HG02852 (cell line): ENCODE data around the gene KIZ.

ENCODE experiments used
- ATAC-seq: cut with Tn5 transposase; IDR thresholded peaks from one replicate; pipeline ENCODE4 v1.9.1; 2021; ENCODE audit warnings: mild to moderate bottlenecking, moderate library complexity; ENCODE audit not compliant: unreplicated experiment

Gene KIZ, protein sequence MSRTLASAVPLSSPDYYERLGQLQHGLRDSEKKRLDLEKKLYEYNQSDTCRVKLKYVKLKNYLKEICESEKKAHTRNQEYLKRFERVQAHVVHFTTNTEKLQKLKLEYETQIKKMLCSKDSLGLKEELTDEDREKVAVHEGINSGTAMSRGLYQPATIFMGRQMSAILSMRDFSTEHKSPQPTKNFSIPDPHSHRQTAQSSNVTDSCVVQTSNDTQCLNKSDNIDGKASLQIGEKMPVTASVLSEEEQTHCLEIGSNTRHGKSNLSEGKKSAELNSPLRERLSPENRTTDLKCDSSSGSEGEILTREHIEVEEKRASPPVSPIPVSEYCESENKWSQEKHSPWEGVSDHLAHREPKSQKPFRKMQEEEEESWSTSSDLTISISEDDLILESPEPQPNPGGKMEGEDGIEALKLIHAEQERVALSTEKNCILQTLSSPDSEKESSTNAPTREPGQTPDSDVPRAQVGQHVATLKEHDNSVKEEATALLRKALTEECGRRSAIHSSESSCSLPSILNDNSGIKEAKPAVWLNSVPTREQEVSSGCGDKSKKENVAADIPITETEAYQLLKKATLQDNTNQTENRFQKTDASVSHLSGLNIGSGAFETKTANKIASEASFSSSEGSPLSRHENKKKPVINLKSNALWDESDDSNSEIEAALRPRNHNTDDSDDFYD

DNA sequence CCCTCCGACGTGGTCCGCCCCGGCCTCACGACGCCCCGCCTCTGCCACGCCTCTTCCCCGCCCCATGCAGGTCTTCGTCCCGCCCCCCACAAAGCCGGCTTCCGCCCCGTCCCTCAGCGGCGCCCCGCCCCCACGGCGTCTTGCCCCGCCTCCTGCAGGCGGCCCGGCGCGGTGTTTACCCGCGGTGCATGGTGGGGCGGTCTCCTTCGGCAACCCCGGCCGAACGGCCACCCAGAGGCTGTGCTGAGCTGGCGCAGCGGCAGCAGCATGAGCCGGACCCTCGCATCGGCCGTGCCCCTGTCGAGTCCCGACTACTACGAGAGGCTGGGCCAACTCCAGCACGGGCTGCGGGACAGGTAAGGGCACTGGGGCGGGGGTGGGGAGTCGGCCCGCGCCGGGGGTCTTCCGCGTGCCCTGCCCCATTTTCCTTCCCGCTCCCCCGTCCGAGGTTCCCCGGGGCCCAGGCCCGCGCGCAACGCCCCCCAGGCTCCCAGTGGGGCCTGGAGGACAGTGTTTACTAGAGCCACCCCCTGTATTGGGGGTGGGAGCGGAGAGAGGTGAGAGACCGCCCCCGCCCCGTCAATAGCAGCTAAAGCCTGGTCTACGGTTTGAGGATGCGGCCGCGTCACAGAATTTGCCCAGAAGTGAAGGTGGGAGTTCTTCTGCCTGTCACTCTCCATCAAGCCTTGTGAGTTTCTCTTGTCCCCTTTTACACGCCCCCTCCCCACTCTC, at the start of gene KIZ:
KIZ (plus strand) TSS at position 234 of the 732 bp plus-strand sequence; CDS start at position 268, 34 bp downstream.
- ATAC-seq: peak; percentile 98

DNA sequence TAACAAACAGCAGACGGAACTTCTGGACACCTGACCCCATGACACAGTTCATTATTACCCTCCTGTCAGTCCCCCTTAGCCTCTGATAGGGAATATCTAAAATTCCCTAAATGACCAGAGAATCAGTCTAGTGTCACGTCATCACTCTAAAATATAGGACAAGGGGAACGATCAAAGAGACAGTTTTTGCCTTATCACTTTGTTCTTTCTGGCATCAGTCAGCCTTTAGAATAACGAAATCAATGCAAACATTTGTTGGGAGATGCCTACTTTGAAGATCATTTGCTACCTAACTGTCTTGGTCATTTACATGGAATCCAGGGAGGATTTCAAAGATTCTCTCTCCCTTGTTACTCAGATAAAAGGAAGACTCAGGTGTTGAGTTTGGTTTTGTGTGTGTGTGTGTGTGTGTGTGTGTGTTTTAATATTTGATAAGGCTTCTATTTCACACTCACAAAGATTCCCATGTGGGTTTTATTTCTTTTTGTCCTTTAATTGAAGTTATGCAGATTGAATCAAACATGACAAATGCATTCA, 48.0 kb upstream of the KIZ start:
- ATAC-seq: no peak

DNA sequence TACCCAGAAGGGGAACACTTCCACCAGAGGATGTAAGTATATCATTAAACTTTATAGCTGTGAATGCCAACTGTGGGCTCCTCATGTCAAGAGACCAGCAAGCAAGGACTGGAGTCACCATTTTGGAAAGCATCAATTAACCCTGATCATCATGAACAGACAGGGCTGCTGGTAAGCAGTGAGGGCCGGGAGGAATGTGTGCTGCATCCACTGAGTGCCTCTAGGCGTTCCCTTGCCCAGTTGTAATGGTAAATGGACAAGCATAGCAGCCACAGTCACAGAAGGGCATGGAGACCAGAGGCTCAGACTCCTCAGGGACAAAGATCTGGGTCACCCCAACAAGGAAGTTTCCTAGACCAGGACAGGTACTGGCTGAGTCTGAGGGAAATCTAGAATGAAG, 43.3 kb upstream of the KIZ start:
- ATAC-seq: no peak

DNA sequence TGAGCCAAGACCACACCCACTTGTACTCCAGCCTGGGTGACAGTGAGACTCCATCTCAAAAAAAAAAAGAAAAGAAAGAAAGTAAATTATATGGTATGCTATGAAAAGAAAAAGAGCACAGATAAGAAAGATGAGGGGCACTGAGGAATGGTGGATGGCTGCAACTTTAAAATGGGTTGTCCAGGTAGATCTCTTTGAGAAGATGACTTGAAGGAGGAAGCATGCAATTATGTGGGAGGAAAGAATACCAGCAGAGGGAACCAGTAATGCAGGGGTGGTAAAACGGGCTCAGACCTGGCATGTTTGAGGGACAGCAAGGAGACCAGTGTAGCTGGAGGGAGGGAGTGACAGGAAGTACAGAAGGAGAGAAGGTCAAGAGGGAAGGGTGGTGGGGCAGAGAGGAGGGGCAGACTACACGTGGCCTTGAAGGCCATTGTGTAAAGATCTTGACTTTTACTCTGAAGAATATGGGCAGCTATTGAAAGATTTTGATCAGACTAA, 42.0 kb upstream of the KIZ start:
- no peak for ATAC-seq

DNA sequence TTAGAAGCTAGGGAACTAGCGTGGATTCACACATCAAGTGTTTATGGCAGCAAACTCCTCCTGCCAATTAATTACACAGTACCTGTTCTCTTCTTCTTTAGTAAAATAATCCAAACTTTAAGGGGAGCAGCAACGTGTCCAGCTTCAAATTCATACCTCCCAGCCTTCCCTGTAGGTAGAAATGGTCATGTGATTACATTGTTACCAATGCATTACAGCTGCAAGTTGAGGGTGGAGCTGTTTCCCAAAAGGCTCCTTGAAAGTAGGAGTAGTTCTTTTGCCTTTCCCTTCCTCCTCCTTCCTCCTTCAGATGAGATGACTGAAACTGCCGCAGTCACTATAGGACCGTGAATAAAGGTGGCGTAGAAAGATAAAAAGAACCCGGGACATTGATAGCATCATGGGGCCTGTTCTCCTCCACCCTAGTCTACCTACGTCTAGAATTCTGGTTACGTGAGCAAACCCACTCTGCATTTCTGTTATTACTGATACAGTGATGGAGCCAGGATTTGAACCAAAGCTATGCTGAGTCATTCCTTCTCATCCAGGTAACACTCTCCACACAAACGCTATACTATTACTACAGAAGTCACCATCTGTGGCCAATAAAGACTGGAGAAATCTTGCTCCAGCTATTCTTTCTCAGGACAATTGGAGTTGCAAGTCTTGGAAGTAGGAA, 37.9 kb upstream of the KIZ start:
- no peak for ATAC-seq

DNA sequence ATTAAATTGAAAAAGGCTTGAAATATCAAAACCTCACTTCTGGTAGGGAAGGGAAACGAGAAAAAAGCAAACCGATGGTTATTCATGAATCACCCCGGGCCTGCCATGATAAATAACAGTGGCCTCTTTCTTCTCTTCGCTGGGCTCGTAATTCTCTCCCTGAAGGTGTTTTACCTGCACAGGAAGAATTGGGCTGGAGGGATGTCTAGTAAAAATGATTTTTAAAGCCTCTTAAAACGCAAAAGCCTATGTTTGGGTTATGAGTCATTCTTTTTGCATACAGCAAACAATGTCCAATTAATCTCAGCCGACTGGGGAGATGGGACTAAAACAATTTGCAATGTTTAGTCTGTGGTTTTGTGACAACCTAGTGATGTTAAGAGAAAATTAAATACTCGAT, 36.5 kb upstream of the KIZ start:
- ATAC-seq: no peak

DNA sequence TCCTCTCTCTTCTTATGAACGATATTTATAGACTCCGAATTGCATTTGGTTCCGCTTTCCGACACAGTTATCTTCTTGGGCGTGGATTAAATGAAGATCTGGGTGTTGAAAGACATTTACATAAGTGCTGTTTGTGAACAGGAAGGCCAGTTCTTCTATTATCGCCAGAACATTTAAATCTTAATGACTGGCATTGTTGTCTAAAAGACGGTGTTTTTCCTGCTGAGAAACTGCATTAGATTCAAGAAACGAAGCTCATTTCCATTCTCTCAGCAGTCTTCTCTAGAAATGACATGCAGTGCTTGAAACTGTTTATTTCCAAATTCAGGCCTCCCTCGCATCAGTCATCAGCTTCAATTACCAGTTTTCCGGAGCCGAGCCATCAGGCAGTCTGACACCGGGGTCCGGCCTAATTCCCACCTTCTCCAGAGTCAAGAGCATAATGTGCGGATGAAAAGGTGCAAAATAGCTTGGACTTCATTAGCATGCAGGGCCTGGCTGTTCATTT, 35.7 kb upstream of the KIZ start:
- ATAC-seq: no peak

DNA sequence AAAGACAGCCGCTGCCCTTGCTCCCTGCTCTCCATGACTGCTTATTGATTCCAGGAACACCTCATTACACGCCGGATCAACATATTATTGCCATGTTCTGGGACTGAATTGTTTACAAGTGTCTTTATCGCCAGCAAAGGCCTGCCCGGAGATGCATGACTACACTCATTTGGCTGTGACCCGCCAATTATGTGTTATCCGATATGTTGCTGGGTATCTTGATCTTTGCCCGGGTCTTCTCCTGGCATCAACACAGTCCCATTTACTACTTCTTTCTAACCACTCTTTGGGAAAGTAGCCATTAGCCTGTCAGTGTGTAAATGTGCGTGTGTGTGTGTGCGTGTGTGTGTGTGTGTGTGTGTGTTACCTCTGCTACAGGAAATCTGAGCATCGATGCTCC, 35.2 kb upstream of the KIZ start:
- no peak for ATAC-seq

DNA sequence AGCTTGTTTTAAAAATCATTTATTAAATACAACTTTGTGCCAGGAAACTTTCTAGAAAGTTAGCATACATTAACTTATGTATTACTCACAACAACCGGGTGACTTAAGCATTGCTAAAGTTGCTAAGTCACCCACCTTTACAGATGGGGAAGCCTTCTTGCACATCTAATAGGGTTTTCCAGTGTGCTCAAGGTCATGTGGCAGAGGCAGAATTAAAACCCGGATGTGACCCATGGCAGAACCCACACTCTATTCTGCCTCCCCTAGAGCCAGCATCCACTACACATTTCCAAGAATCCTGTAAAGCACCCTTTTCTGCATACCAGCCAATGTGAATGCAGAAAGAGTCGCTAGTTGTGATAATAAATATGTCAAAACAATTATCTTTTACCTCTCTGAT, 33.1 kb upstream of the KIZ start:
- ATAC-seq: no peak

DNA sequence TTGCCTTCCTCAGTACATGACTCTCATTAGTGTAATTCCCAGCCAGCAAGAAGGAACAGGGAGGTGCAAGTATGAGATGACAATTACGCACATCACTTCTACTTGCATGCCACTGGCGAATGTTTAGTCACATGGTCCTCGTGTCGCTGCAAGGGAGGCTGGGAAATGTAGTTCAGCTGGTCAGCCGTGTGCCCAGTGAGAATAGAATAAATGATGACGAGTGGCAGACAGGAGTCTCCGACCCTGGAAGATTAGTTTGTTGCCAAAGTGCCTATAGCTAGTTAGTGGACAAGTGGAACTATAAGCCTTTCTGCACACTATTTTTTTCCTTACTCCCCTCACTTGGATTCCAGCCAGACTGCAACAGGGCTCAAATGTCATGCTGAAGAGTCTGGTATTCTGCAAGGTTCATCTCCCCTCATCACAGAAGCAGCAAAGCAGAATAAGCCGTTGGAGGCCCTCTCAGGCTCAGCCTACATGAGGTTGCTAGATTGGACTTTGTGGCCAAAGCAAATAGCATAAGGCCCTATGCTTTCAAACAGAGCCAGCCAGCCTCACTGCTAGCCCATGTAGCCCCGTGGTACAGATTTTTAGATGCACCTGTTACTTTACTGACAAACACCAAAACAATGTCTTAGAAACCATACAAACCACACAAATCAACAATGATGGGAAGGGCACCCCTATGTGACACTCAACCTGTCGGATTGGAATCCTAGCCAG, 29.4 kb upstream of the KIZ start:
- ATAC-seq: peak; percentile 45

DNA sequence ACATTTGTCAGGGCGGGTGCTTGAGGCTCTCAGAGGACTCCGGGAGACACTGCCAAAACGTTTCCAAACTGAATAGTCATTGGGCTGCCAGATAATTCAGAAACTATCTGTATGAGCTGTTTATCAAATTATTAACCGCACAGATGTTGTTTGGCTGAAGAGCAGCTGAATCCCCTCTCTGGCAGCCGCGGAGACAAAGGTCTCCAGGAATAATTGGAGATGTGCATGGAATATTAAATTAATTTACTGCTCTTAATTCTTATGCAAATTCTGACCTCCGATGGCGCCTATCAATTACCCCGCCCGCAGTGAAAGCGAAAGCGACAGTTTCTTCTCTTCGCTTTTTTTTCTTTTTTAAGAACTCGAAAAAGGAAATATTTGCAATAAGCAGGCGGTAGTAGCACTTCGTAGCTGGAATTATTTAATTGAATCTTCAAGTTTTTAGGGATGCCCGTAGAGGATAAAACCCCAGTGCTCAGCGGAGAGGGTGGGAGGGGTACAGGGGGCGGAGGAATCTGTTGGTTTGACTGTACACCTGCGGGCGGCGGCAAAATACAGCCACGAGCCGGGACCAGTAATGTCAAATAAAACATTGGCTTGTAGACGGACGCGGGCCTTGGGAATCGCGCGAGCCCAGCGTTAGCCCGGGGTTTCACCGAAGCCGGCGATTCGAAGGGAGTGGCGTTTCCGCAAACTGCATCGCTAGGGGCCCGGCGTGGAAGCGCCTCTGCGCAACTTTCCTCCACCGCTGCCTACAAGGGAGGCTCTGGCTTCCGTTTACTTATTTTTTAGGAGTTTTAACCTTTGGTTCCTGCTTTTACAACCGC, 25.9 kb upstream of the KIZ start:
- peak; percentile 42 for ATAC-seq

DNA sequence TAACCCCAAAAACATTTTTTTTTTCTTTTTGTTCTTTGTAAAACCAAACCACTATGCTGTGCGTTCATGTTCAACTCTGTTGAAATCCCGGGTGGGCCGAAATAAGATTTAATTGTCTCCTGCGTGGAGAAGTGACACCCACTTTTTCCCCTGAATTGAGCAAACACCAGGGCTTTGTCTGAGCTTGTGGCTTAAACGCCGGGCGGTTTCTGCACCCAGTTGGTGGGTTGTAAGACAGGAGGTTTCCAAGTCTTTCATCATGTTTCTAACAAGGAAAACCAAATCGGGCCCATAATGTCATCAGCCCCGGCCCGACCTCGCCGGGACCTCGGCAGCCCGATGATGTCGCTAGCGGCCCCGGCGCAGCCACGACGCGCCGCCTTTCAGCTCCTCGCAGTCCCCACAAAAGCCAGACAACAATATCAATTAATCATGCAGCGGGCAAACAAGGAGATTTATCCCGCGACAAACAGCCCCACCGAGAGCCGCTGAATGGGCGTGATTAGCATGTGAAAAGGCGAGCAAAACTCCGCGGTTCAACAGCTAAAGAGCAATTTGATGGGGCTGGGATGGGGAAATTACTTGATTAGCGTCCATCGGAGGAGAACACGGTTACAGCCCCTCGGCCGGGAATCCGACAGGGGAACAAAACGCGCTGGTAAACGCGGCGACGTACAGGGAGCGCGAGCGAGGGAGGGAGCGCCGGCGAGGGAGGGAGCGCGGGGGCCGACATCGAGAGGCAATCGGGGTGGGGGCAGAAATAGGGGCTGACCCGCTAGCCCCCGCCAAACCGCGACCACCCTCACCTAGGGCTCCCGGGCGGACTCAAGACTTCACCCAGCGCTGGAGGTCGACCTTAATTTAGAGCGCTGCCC, 25.1 kb upstream of the KIZ start:
- ATAC-seq: no peak

DNA sequence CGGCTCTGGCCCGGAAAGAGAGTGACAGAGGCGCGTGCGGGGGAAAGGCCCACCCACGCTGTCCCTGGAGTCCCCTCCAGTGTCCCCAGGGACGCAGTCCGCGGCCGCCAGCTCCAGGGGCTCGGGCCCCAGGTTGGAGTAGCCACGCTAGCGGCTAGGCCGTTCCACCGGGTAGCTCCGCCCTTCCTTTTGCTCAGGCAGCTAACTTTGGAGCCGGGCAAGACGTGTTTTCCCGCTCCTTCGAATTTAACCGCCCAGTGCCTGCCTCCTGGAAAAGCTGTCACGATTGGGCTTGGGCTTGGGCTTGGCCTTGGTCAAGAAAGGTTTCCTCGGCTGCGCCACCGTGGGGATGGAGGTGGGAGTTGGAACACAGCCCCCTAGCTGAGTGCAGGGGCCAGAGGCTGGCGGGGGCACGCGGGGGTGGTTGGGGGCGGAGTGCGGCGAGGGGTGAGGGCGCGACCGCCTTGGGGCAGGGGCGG, 24.4 kb upstream of the KIZ start:
- no peak for ATAC-seq

DNA sequence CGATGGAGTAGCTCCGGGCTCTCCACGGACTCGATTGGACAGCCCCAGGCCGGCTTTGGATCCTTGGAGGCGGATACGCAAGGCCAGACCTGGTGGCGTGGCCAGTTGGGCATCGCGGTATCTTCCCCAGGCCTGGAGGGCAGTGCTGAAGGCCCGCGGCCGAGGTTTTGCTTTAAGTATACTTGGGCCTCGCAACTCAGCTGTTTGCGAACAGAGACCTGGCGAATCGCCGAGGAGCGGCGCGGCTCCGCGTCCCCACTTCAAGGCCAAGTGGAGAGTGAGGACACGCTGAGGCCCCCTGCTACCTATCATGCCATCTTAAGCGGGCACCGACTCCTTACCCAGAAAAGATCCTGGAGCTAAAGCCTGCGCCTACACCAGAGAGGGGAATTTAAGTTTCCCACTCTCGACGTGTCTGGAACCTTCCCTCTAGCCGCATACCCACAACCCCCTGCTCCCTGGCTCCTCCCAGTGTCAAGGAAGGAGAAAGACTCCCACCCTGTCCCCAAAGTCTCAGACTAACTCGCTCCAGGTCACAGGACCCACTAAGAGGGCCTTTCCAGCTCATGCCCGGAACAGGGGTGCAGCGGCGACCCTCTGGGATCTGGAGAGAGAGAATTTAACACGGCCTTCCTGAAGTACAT, 23.8 kb upstream of the KIZ start:
- ATAC-seq: no peak

DNA sequence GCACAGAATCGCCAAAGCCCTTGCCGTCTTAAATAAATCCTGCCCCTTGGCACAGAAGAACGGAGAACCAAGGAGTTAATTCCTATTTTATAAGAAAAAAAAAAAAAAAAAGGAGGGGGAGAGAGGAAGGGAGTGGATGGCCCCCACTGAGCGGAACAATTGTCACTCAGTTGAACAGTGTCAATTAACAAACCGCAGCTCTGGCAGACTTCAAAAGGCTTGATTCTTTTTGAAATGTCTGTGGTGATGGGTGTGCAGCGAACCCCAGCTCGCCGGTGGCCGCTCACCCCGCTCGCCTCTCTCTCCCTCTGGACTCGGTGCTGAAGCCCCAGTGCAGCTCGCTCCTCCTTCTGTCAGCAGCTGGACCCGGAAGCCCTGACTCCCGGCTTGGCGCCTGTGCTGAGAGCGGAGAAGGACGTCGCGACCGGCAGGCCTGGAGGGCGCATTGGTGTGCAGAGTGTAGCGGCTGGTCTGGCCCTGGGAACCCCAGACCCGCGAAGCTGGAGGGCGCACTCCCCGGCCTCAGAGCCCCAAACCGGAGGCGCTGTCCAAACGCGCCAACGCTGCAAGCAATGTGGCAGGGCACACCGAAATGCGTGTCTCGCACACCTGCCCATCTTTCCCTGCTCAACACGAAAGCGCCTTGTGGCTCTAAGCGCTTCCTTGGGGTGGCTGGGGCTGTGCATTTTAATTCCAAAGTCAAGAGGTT, 23.1 kb upstream of the KIZ start:
- no peak for ATAC-seq

DNA sequence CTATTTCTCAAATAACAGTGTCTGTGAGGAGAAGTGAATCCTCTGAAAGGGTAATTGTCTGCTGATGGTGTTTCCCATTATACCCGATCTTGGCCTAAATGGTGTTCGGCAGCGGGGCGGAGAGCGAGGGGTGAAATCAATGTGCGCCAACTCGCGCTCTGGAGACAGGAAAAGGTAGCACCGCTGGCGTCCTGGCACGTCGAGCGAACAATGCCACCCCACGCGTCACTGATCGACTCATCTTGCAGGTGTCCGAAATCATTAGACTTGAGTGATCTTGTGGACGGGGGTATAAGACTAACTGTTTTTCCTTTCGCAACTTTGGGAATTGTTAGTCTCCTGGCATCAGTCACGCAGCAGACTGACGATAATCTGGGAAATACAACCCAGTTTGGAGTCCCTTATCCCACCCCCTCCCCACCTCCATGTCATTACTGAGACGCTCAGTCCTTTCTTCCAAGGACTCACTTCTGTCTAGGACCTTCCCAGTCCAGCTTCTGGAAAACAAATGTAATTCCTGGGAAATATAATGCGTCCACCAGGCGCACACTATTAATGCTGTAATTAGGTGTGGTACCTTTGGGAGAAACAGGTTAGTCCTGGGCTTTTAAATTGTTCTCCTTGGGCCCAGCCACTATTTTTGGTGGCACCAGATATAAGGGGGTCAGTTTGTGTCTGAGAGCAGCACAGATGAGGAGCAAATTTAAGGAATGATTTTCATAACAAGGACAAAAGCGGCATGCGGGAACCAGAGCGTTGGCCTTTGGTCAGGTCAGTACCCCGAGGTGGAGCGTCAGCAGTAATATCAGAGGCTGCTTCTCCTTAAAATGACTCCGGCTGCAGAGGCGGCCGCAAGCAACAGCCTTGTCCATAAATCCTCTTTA, 22.1 kb upstream of the KIZ start:
- ATAC-seq: no peak
